GM12891 (cell line): ENCODE results near the gene IKZF2.

ENCODE experiments used
- POLR2A ChIP-seq: IDR thresholded peaks from 2 replicates; pipeline ENCODE4 v1.6.1; 2011; ENCODE audit warnings: low read depth, low read length, control low read depth
- POLR2AphosphoS5 ChIP-seq: IDR thresholded peaks from 2 replicates; pipeline ENCODE4 v1.6.1; 2011; ENCODE audit warnings: low read depth, low read length, control low read depth
- POU2F2 ChIP-seq: IDR thresholded peaks from 2 replicates; pipeline ENCODE4 v1.6.1; 2011; ENCODE audit warnings: low read depth, mild to moderate bottlenecking, control low read depth, low read length, moderate library complexity
- SPI1 ChIP-seq: IDR thresholded peaks from 2 replicates; pipeline ENCODE4 v1.6.1; 2011; ENCODE audit warnings: low read depth, low read length, control low read depth
- TAF1 ChIP-seq: IDR thresholded peaks from 2 replicates; pipeline ENCODE4 v1.6.1; 2011; ENCODE audit warnings: low read depth, low read length, control low read depth

- TF ChIP-seq POLR2A (no peak), POLR2AphosphoS5 (no peak), TAF1 (no peak), POU2F2 (no peak), SPI1 (no peak)
These were observed 50.3 kb downstream of the IKZF2 start for GRCh38 chr2:213101109-213101508.
